AG09319 (cell line): ENCODE data around the gene CYP4F8.

Experiments used
- DNase-seq: peaks from one replicate; pipeline ENCODE4 v3.0.0-alpha.2; 2010; ENCODE audit warnings: low read depth; ENCODE audit errors: extremely low read depth
- TF ChIP-seq, protein P1 (sequence below): IDR thresholded peaks from 2 replicates; pipeline ENCODE4 v1.5.1; 2011; ENCODE audit warnings: low read depth, mild to moderate bottlenecking, inconsistent platforms, low read length, moderate library complexity

Gene CYP4F8

DNA sequence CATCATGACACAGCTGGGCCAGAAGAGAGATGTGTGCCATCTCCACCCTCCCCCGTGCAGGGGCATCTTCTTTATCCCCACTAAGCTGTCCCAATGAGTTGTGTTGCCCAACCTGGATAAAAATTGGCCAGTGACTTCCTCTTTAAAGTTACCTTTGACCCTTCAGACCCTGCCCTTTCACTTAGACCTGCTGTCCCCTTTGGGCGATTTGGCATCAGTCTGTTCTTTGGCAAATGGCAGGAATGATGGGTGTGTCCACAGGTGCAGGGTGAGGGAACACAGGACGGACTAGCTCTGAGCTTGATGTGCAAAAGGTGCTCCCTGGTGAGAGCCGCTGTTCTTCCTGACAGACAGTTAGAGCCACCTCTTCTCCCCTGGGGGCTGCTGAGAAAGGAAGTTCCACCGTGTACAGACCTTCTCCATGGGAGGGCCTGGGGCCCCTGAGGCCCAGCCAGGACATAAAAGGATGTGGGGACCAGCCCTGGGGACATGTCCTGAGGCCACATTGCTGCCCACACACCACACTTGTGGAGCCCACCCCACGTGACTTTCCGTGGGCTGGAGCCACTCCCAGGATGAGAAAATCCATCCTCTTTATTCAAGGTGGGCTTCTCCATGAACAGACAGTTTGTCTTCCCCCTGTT is 1.7 kb downstream of the CYP4F8 start:
- TF ChIP-seq, protein P1, sequence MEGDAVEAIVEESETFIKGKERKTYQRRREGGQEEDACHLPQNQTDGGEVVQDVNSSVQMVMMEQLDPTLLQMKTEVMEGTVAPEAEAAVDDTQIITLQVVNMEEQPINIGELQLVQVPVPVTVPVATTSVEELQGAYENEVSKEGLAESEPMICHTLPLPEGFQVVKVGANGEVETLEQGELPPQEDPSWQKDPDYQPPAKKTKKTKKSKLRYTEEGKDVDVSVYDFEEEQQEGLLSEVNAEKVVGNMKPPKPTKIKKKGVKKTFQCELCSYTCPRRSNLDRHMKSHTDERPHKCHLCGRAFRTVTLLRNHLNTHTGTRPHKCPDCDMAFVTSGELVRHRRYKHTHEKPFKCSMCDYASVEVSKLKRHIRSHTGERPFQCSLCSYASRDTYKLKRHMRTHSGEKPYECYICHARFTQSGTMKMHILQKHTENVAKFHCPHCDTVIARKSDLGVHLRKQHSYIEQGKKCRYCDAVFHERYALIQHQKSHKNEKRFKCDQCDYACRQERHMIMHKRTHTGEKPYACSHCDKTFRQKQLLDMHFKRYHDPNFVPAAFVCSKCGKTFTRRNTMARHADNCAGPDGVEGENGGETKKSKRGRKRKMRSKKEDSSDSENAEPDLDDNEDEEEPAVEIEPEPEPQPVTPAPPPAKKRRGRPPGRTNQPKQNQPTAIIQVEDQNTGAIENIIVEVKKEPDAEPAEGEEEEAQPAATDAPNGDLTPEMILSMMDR, result no peak
- DNase-seq, result no peak

GRCh38 chr19:15618321-15618720 is 3.3 kb downstream of the CYP4F8 start:
- TF ChIP-seq, protein P1, result no peak
- DNase-seq, result no peak

DNA sequence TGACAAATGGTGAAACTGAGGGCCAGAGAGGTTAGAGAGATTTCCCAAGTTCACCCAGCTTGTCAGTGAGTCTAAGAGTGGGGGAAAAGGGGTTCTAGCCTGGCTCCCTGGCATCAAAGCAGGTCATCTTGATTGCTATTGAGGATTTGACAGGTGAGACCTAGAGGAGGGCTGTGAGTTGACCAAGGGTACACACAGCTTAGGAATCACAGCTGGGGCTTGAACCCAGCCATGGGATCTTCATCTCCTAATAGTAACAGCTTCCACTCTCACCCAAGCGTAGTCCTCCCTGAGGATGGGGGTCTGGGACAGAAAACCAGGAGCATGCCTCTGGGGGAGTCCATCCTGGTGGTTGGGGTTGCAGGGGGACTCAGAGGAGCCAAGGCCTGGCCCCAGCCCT is 6.8 kb downstream of the CYP4F8 start:
- DNase-seq, result no peak
- TF ChIP-seq, protein P1, result no peak

DNA sequence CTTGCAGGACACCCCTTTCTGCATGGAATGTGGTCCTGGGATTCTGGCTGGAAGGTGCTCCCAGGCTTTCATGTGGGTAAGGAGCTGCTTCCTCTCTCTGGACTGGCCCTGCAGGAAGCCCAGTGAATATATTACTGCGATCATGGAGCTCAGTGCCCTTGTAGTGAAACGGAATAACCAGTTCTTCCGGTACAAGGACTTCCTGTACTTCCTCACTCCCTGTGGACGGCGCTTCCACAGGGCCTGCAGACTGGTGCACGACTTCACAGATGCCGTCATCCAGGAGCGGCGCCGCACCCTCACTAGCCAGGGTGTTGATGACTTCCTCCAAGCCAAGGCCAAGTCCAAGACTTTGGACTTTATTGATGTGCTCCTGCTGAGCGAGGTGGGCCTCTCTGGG is 8.0 kb downstream of the CYP4F8 start:
- TF ChIP-seq, protein P1, result no peak
- DNase-seq, result no peak

DNA sequence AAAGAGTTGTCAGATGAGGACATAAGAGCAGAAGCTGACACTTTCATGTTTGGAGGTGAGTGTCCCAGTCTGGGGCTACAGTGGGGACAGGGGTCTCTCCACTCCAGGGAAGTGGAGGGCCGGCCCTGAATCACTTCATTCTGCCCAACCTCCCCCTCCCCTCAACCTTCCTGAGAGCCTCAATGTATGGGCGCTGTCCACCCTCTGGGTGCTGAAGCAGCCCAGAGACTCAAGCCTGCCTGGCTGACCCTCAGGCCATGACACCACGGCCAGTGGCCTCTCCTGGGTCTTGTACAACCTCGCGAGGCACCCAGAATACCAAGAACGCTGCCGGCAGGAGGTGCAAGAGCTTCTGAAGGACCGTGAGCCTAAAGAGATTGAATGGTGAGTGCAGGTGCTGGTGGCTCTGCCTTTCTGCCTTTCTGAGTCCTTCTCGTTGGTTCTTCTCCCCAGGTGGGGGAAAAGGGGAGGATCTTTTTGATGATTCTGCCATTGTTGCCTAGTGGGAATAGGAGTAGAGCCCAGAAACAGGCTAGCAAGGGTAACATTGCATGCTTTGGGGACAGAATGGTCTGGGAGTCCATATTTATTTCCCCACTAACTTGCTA is 8.8 kb downstream of the CYP4F8 start:
- TF ChIP-seq, protein P1, result no peak
- no peak for DNase-seq

GRCh38 chr19:15628236-15629002 is 13.4 kb downstream of the CYP4F8 start:
- TF ChIP-seq, protein P1, result no peak
- no peak for DNase-seq
